Stimulated activated CD8-positive, alpha-beta memory T cell treated with anti-CD3 and anti-CD28 coated beads, Interleukin-12 subunit alpha, Interleukin-12 subunit beta, amount 100 ng/mL, for 1 hour (primary cell): Measurements from ENCODE around the gene STAT5A.

Experiments used
- DNase-seq: peaks from one replicate; pipeline ENCODE4 v3.0.0-alpha.2; 2020; ENCODE audit warnings: low read depth

STAT5A gene

GRCh38 chr17:42268236-42268635, 20.1 kb upstream of the STAT5A start:
- DNase-seq, result no peak

GRCh38 chr17:42270170-42270535, 18.1 kb upstream of the STAT5A start:
- no peak for DNase-seq

DNA sequence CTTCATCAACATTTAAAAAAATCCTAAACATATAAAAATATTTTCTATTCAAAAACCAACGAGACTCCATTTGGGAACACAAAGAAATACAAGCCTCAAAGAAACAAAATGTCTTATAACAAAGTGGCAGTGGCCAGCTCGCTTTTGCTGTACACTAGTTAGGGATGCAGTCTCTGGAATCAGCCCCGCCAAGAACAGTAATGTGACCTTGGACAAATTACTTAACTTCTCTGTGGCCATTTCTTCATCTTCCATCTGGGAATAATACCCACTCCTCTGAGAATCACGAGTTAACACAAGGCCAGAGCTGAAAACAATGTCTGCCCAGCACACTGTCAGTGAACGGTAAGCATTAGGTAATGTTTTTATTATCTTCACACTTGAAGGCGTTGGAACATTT, 17.7 kb upstream of the STAT5A start:
- no peak for DNase-seq

DNA sequence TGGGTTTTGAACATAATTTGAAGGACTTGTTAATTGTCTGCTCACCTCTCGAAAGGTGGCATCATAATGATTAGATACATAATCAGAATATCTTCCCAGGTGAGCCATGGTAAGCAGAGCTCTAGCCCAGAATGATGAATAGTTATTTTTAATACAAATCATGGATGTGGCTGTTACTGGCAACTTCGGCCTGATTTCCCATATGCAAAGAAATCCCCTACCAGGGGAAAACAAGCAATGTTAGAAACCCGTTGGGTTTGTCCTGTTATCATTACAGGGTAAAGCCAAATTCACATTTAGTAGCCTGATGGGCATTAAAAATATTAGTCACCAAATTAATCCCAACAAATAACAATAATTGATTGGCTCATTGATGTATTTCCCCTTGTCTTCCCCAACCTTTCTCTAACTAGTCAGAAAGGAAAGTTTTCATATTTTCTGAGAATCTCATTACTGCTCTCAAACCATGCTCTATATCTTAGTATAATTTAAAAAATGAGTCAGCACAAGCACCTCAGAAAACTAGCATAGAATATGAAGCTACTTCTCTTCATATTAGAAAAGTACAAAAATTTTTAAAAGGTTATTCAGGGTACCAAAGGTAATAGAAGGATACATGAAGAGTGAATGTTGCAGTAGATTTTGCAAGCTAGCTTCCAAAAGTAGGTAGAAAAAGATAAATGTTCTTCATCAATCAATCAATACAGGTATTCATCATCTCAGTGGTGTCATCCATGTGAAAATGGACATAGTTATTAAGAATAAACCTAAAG, 17.1 kb upstream of the STAT5A start:
- DNase-seq, result no peak

DNA sequence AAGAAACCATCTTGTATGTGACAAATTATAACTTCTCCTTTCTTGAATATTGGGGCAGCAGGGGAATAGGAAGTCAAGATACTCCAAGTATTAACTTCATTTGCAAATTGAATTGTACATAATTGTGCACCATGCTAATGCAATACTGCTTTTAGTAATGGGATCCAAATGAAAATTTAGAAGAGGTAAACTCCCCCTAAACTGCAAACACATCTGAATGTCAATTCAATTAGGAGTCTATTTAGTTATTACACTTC, 16.6 kb upstream of the STAT5A start:
- no peak for DNase-seq

- no peak for DNase-seq
These were observed 16.0 kb upstream of the STAT5A start for GRCh38 chr17:42272162-42272907.

GRCh38 chr17:42273474-42274252, 14.6 kb upstream of the STAT5A start:
- DNase-seq, result no peak

DNA sequence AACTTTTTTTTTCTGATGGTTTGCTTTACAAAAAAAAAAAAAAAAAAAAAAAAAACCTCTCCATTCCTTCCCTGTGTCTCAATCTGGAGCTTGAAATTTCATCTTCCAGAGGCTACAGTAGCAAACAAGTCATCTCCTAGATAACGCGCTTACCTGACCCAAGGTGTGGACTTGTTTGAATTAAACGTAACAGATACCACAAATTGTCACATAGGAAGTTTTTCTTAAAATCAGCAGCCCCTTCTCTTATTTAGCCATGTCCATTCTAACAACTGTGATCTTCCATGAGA, 14.1 kb upstream of the STAT5A start:
- no peak for DNase-seq

DNA sequence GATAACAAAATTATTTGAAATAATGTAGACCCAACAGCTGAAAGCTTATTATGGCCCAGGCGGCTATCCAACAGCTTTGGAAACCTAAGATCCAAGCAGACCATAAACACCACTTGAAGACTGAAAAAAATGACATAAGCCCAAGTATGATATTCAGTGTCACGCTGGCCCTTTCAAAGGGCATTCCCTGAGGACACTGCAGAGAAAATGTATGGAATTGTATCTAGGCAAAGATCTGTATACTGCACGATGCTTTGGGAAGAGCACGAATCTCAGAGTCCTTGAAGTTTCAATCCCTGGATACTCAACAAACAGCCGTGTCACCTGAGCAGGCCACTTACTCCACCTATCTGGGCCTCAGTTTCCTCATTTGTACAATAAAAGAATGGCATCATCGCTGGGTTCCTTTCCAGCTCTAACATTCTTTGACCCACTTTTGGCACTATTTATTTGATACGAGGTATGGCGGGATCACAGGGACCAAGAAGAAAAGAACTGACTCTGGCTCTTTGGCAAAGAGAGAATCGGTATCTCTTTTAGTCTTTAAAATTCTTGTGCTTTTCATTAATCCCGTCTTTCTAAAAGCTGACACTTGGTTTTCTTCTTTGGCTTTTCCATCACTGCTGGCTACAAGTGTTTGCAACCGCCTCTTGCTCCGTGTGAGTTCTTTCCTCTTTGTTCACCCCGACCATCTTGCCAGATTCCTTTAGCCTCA, 13.3 kb upstream of the STAT5A start:
- DNase-seq, result no peak

DNA sequence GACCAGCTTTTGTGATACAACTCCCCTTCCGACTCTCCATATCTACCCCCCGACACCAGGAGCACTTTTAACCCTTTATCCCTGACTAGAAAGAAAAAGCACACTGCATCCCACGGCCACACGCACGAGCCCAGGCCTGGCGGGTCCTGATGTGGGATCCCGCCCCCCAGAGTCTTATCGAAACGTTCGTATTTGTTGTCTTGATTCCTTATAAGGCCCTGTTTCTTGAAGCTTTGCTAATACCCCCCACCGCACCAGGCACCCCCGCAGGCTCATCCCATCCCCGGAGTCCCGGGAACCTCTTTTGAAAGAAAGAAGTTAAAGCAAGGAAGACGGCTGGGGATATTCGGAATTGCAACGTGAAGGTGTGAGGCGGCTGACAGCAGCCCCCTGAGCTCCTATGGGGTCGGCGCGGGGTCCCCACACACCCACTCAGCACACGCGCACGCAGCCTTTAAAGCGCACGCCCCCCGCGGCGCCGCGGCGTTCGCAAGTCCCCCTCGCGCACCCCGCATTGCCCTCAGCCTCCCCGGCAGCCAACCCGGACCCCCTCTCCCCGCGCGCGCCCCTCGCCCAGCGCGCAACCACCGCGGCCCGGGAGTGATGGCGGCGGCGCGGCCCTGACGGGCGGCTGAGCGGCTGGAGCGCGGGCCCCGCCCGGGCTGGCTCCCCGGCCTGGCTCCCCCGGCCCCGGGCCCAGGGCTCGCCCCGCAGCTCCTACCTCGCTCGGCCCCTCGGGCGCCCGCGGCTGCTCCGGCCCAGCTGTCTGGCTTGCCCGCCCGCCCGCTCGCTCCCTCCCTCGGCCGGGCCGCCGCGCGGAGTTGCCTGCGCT, 12.6 kb upstream of the STAT5A start:
- DNase-seq, result no peak

DNA sequence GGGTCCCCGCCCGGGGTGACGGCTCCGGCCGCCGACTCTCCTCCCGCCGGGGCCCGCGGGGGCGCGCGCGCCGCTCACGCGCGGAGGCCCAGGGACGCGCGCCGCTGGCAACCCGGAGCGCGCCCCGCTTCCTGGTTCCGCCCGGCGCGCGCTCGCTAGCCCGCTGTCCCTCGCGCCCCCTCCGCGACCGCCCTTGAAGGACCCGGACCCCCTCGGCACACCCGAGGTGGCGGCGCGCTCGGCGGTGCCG, 12.0 kb upstream of the STAT5A start, which contains the start of gene STAT5B:
STAT5B (minus strand) TSS at position 33 of the 250 bp plus-strand sequence. CDS start 44,264 bp downstream, outside the sequence.
- DNase-seq, result peak; percentile 32

- no peak for DNase-seq
These were observed 11.5 kb upstream of the STAT5A start for GRCh38 chr17:42276609-42277341.

GRCh38 chr17:42277342-42277712, 11.0 kb upstream of the STAT5A start:
- no peak for DNase-seq

GRCh38 chr17:42279776-42280630, 8.3 kb upstream of the STAT5A start:
- DNase-seq, result no peak

- DNase-seq, result no peak
These were observed 6.7 kb upstream of the STAT5A start for GRCh38 chr17:42281571-42282096.

DNA sequence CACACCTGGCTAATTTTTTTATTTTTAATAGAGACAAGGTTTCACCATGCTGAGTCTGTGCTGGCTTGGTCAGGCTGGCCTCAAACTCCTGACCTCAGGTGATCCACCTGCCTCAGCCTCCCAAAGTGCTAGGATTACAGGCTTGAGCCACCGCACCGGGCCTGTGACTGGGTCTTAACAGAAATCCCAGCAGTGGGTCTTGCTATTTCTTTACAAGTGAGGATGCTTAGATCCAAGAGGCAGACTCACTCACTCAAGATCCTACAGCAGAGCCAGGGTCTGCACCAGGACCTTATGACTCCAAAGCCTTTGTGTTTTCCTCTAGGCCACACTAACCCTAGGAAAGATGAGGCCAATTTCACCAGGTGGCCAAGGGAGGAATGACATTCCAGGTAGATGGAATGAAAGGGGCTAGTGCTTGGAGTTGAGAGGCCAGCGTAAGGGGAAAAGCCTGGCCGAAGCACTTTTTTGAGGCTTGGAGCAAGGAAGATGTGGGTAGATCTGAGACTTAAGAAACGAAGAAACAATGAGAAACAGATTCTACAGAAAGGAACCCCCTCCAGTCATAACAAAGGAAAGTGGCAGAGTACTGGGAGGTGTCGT, 5.7 kb upstream of the STAT5A start:
- DNase-seq, result no peak

DNA sequence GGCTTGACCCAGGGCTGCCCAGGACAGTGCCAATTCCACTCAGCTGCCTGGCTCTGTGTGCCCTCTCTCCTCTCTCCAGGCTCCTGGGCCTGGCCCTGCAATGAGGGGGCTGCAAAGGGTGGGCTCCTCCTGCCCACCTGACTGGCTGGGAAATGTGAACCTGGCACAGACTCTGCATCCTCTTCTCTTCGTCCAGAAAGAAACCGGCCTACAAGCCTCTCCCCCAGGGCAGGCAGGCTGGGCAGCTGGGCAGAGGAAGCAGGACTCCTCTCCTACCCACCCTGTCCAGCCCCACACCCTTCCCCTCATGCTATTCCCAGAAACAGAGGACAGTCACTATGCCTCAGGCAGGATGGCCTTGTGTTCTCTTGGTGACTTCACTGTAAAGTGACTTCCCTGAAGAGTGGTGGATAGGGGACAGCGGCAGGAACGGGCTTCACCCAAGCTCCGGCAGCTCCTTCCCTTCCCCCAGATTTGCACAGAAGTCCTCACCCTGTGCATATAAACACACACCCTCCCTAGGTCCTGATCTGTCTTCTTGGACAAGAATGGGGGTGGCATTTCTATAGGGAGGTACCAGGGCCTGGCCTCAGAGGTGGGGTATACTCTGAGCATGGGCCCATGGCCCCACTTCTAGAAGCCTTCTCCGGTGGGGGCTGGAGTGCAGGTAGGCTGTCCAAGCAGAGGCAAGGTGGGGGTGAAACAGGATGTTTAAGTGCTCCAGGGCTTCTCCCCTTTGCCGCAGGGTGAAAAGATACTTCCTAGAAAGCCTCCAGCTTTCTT, 4.9 kb upstream of the STAT5A start:
- DNase-seq, result no peak

DNA sequence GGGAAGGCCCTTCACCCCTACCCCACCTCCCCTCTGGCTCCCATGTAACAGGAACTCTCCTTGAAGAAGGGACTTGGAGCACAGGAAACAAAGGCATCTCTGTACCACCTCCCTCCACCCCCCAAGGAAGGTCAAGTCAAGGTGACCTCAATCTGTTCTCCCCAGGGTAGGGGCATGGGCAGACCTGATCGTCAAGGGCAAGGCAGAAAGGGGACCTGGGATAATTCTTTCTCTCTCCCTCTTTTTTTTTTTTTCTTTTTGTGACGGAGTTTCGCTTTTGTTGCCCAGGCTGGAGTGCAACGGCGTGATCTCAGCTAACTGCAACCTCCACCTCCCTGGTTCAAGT, 4.3 kb upstream of the STAT5A start:
- no peak for DNase-seq

GRCh38 chr17:42284566-42284965, 3.7 kb upstream of the STAT5A start:
- DNase-seq, result no peak
